Astrocyte of the spinal cord (primary cell): ENCODE measurements around the gene SPI1.

ENCODE experiments used
- DNase-seq: peaks from one replicate; pipeline ENCODE4 v3.0.0; 2011; ENCODE audit warnings: low read depth, low spot score
- H3K4me3 ChIP-seq: 2 replicates; pipeline ENCODE4 v1.5.1; 2011; ENCODE audit warnings: low read depth, mild to moderate bottlenecking, low read length, moderate library complexity
- in situ Hi-C: cut with HindIII; loops from 2 replicates; pipeline ENCODE4 v1.10.0; 2017; ENCODE audit warnings: low sequenced_read_pairs
- TF ChIP-seq, protein P1 (sequence below): IDR thresholded peaks from 2 replicates; pipeline ENCODE4 v1.5.1; 2012; ENCODE audit warnings: low read depth, mild to moderate bottlenecking, low read length, inconsistent platforms

Gene SPI1

DNA sequence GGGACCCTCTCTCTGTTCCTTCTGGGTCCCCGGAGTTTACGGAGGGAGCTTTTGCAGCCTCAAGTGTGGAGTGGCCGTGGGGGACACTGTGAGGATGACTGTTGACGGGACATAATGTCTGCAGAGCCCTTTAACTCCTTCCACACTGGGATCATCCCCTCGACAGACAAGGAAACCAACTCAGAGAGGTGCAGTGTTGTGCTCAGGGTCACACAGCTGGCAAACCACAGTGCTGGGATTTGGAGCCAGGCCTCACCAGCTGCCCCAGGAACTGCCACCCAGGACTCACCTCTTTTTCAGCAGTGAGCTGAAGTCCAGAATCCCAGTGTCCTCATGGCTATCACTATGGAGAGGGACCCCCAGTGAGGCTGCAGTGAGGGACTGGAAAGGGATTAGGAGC is 31.2 kb downstream of the SPI1 start:
- DNase-seq, result no peak
- in situ Hi-C loops, result no loop called here
- TF ChIP-seq, protein P1, sequence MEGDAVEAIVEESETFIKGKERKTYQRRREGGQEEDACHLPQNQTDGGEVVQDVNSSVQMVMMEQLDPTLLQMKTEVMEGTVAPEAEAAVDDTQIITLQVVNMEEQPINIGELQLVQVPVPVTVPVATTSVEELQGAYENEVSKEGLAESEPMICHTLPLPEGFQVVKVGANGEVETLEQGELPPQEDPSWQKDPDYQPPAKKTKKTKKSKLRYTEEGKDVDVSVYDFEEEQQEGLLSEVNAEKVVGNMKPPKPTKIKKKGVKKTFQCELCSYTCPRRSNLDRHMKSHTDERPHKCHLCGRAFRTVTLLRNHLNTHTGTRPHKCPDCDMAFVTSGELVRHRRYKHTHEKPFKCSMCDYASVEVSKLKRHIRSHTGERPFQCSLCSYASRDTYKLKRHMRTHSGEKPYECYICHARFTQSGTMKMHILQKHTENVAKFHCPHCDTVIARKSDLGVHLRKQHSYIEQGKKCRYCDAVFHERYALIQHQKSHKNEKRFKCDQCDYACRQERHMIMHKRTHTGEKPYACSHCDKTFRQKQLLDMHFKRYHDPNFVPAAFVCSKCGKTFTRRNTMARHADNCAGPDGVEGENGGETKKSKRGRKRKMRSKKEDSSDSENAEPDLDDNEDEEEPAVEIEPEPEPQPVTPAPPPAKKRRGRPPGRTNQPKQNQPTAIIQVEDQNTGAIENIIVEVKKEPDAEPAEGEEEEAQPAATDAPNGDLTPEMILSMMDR, result no peak
- no peak overlapping the region for H3K4me3 ChIP-seq

- no peak for DNase-seq
- H3K4me3 ChIP-seq, result no peak overlapping the region
- TF ChIP-seq, protein P1, result no peak
- in situ Hi-C loops, result no loop called here
These were observed 32.3 kb downstream of the SPI1 start for GRCh38 chr11:47345890-47346563.

GRCh38 chr11:47342854-47343253 is 35.5 kb downstream of the SPI1 start:
- no peak overlapping the region for H3K4me3 ChIP-seq
- in situ Hi-C loops, result no loop called here
- DNase-seq, result no peak
- TF ChIP-seq, protein P1, result no peak

- DNase-seq, result no peak
- TF ChIP-seq, protein P1, result no peak
- H3K4me3 ChIP-seq, result no peak overlapping the region
- in situ Hi-C loops, result no loop called here
These were observed 36.1 kb downstream of the SPI1 start for GRCh38 chr11:47342036-47342803.

GRCh38 chr11:47340980-47341775 is 37.2 kb downstream of the SPI1 start:
- in situ Hi-C loops, result no loop called here
- TF ChIP-seq, protein P1, result no peak
- DNase-seq, result no peak
- H3K4me3 ChIP-seq, result no peak overlapping the region

GRCh38 chr11:47340010-47340409 is 38.3 kb downstream of the SPI1 start:
- in situ Hi-C loops, result no loop called here
- no peak for DNase-seq
- TF ChIP-seq, protein P1, result no peak
- H3K4me3 ChIP-seq, result no peak overlapping the region
